ENCODE results near the gene SORCS2. TPM values are rescaled to one million over a fixed set of nuclear protein-coding genes. Genes with fewer than 3 reads are reported as not detected.

The SORCS2 gene
- polyA plus RNA-seq, 3 donors: 0.46 to 0.55 TPM; not detected in 1

- WGBS (ENCODE audit: insufficient coverage): 93% methylated on average over 17 of the region's 19 CpGs
- Histone ChIP-seq H3K27me3 (ENCODE audit: control insufficient read depth in 2 of 2, insufficient read depth in 2 of 2, low read length in 2 of 2) (no peaks in the 10 kb centered on the region), H3K4me3 (replicated peaks in 1 of 3; ENCODE audit: low read depth in 2 of 3, low read length in 3 of 3) (no peak overlapping the region), H3K36me3 (replicated peaks in 1 of 2; ENCODE audit: control insufficient read depth in 1 of 2, insufficient read depth in 2 of 2, low read length in 2 of 2) (no peaks in the 10 kb centered on the region), H2AFZ (ENCODE audit: insufficient read depth, low read depth, low read length, poor library complexity, severe bottlenecking) (no peak overlapping the region), H3K79me2 (ENCODE audit: insufficient read depth, low read length) (no peaks in the 10 kb centered on the region), H3K27ac (ENCODE audit: low read depth in 1 of 2, low read length in 2 of 2) (no peak overlapping the region), H3K4me1 (ENCODE audit: control insufficient read depth in 1 of 2, insufficient read depth in 2 of 2, low read length in 2 of 2) (peaks cover 5 to 6% of the 10 kb centered on the region in 2 donors), H3K9ac (ENCODE audit: insufficient read depth, low read length, poor library complexity, severe bottlenecking) (no peak overlapping the region), H4K20me1 (ENCODE audit: insufficient read depth, low read length) (no peaks in the 10 kb centered on the region), H3K4me2 (replicated peaks; ENCODE audit: extremely low read depth, low read length, poor library complexity, severe bottlenecking) (no peak overlapping the region), H3K9me3 (replicated peaks in 1 of 2; ENCODE audit: control insufficient read depth in 1 of 2, insufficient read depth in 1 of 2, low read length in 2 of 2) (peaks cover 0 to 8% of the 10 kb centered on the region in 2 donors)
- intact Hi-C loops (cut with micrococcal nuclease): no loop called here
- no peak for DNase-seq
- no peaks in the 10 kb centered on the region for H3K36me3 Mint-ChIP-seq
- no peak overlapping the region for H3K27ac Mint-ChIP-seq
- no peak overlapping the region for H3K4me3 Mint-ChIP-seq
- peaks cover 7% of the 10 kb centered on the region for H3K4me1 Mint-ChIP-seq
- TF ChIP-seq, protein P1, sequence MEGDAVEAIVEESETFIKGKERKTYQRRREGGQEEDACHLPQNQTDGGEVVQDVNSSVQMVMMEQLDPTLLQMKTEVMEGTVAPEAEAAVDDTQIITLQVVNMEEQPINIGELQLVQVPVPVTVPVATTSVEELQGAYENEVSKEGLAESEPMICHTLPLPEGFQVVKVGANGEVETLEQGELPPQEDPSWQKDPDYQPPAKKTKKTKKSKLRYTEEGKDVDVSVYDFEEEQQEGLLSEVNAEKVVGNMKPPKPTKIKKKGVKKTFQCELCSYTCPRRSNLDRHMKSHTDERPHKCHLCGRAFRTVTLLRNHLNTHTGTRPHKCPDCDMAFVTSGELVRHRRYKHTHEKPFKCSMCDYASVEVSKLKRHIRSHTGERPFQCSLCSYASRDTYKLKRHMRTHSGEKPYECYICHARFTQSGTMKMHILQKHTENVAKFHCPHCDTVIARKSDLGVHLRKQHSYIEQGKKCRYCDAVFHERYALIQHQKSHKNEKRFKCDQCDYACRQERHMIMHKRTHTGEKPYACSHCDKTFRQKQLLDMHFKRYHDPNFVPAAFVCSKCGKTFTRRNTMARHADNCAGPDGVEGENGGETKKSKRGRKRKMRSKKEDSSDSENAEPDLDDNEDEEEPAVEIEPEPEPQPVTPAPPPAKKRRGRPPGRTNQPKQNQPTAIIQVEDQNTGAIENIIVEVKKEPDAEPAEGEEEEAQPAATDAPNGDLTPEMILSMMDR (IDR thresholded peaks at IDR 0.05): no peak
- H3K27me3 Mint-ChIP-seq (ENCODE audit: low read depth in 3 of 3): peaks cover 7 to 15% (median 8%) of the 10 kb centered on the region in 3 donors
- peaks cover 0 to 7% (median 6%) of the 10 kb centered on the region in 7 donors for H3K9me3 Mint-ChIP-seq
Measured at GRCh38 chr4:7737752-7738457, 545.6 kb downstream of the SORCS2 start.

DNA sequence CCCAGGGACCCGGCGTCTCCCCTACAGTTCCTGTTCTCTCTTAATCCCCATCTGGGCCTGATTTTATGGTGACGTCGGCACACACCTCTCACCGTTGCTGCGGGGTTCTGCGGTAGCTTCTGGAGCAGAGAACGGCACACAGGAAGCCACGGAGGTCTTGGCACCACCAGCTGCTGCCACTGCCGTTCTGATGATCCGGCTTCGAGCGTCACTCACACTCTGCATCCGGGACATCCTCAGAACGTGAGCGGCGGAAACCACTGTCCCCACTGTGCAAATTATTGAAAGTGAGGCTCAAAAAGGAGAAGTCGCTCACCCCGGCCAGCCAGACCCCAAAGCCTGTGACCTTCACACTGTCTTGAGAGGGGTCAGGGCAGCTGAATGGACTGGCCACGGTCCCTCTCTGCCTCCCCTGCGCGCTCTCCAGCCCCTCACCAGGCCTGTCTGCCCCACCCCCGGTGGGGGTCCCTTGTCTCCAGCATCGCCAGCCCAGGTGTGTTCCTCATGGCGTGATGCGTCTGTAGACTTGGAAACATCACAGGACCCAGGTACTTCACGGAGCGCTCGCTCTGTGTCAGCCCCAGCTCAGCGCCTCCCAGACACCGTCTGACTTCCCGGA, 546.2 kb downstream of the SORCS2 start:
- H3K79me2 ChIP-seq (ENCODE audit: insufficient read depth, low read length): no peaks in the 10 kb centered on the region
- H3K27ac Mint-ChIP-seq: no peak overlapping the region
- no peaks in the 10 kb centered on the region for H3K27me3 ChIP-seq (ENCODE audit: control insufficient read depth in 2 of 2, insufficient read depth in 2 of 2, low read length in 2 of 2)
- H3K4me1 ChIP-seq (ENCODE audit: control insufficient read depth in 1 of 2, insufficient read depth in 2 of 2, low read length in 2 of 2): peaks cover 11 to 13% of the 10 kb centered on the region in 2 donors
- DNase-seq: no peak
- peaks cover 0 to 8% of the 10 kb centered on the region in 2 donors for H3K9me3 ChIP-seq (replicated peaks in 1 of 2; ENCODE audit: control insufficient read depth in 1 of 2, insufficient read depth in 1 of 2, low read length in 2 of 2)
- H3K27ac ChIP-seq (ENCODE audit: low read depth in 1 of 2, low read length in 2 of 2): no peak overlapping the region
- no peak overlapping the region for H3K4me3 ChIP-seq (replicated peaks in 1 of 3; ENCODE audit: low read depth in 2 of 3, low read length in 3 of 3)
- peaks cover 0 to 7% (median 6%) of the 10 kb centered on the region in 7 donors for H3K9me3 Mint-ChIP-seq
- TF ChIP-seq, protein P1 (IDR thresholded peaks at IDR 0.05): no peak
- no peaks in the 10 kb centered on the region for H3K36me3 ChIP-seq (replicated peaks in 1 of 2; ENCODE audit: control insufficient read depth in 1 of 2, insufficient read depth in 2 of 2, low read length in 2 of 2)
- intact Hi-C loops (cut with micrococcal nuclease): no loop called here
- no peaks in the 10 kb centered on the region for H3K36me3 Mint-ChIP-seq
- no peak overlapping the region for H3K4me2 ChIP-seq (replicated peaks; ENCODE audit: extremely low read depth, low read length, poor library complexity, severe bottlenecking)
- H4K20me1 ChIP-seq (ENCODE audit: insufficient read depth, low read length): no peaks in the 10 kb centered on the region
- 89% methylated on average over 32 of the region's 32 CpGs for WGBS (ENCODE audit: insufficient coverage)
- H3K27me3 Mint-ChIP-seq (ENCODE audit: low read depth in 3 of 3): peaks cover 4 to 15% (median 7%) of the 10 kb centered on the region in 3 donors
- H3K4me3 Mint-ChIP-seq: no peak overlapping the region
- no peak overlapping the region for H3K9ac ChIP-seq (ENCODE audit: insufficient read depth, low read length, poor library complexity, severe bottlenecking)
- peaks cover 14% of the 10 kb centered on the region for H3K4me1 Mint-ChIP-seq
- H2AFZ ChIP-seq (ENCODE audit: insufficient read depth, low read depth, low read length, poor library complexity, severe bottlenecking): no peak overlapping the region

Data from CD14-positive monocyte (primary cell).